Thoracic aorta (tissue), 2 donors: Measurements from ENCODE around the gene SHROOM2. TPM values are rescaled to one million over a fixed set of nuclear protein-coding genes. Genes with fewer than 3 reads are reported as not detected.

Experiments
- ATAC-seq: fragments of 150-250 bp; one replicate; pipeline ENCODE4 v1.8.0; 2017; ENCODE audit warnings: low read depth; ENCODE audit not compliant: insufficient number of reproducible peaks, low FRiP score
- DNase-seq: peaks from one replicate; pipeline ENCODE4 v3.0.0-alpha.2; 2020; ENCODE audit warnings: low spot score
- H3K27ac ChIP-seq, 2 donors: fragments of 200-600 bp; sonication (generic); 1 replicate in 1 of 2; 2 replicates in 1 of 2; pipeline ENCODE4 v1.5.1; 2016; ENCODE audit warnings: mild to moderate bottlenecking in 2 of 2, moderate library complexity in 2 of 2
- H3K27me3 ChIP-seq: fragments of 200-600 bp; sonication (generic); replicated peaks from 2 replicates; pipeline ENCODE4 v1.6.0; 2016; ENCODE audit warnings: mild to moderate bottlenecking; ENCODE audit not compliant: insufficient read depth
- H3K36me3 ChIP-seq: fragments of 200-600 bp; sonication (generic); one replicate; pipeline ENCODE4 v1.5.1; 2016
- H3K4me1 ChIP-seq, 2 donors: fragments of 200-600 bp; sonication (generic); 1 replicate in 1 of 2; 2 replicates in 1 of 2; pipeline versions ENCODE4 v1.5.1 to v1.6.0; 2016; ENCODE audit warnings: low read depth in 2 of 2, mild to moderate bottlenecking in 1 of 2; ENCODE audit not compliant: control insufficient read depth in 1 of 2
- H3K4me3 ChIP-seq: fragments of 200-600 bp; sonication (generic); 2 replicates; pipeline ENCODE4 v1.5.1; 2016; ENCODE audit warnings: mild to moderate bottlenecking
- H3K9me3 ChIP-seq: fragments of 200-600 bp; sonication (generic); 2 replicates; pipeline ENCODE4 v1.5.1; 2016
- CTCF ChIP-seq: fragments of 200-600 bp; sonication (generic); IDR thresholded peaks from one replicate; pipeline ENCODE4 v1.5.1; 2019; ENCODE audit warnings: antibody characterized with exemption
- total RNA-seq, 2 donors: library from RNA; depleted of rRNA; stranded (reverse); fragments of >200 nt; gene quantifications; one replicate each; pipeline versions ENCODE4 v1.1.0 to v1.2.3, GENCODE V29; 2016

The SHROOM2 gene
- total RNA-seq, 2 donors from 2014 or later: 2.0 TPM

- H3K4me1 ChIP-seq: no peaks in the 10 kb centered on the region
- ATAC-seq (no peak), DNase-seq (no peak)
- no peak overlapping the region for H3K4me3 ChIP-seq
- no peaks in the 10 kb centered on the region for H3K36me3 ChIP-seq
- no peak for TF ChIP-seq CTCF
- no peaks in the 10 kb centered on the region for H3K9me3 ChIP-seq
- no peaks in the 10 kb centered on the region for H3K27me3 ChIP-seq
- no peak overlapping the region for H3K27ac ChIP-seq
Measured at GRCh38 chrX:9905288-9905687, 119.1 kb downstream of the SHROOM2 start.

DNA sequence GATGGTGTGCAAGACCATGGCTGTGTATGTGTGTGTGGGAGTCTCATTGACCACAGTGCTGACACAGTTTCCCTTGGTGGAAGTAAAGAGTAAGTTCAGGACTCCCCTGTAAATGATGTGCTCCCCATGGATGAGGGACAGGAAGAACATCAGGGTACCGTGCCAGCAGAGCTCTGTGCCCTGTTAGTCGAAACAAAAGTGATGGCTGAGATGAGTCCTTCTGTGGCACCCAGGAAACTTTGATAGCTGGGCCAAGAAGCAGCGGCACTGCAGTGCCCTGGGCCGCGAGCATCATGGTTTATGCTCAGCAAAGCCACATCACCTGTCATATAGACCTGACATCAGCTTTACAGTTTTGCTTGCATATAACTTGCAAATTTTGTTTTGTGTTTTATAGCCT is 119.5 kb downstream of the SHROOM2 start:
- Histone ChIP-seq H3K27me3 (no peaks in the 10 kb centered on the region), H3K4me1 (no peaks in the 10 kb centered on the region), H3K27ac (no peak overlapping the region), H3K9me3 (no peaks in the 10 kb centered on the region), H3K36me3 (no peaks in the 10 kb centered on the region), H3K4me3 (no peak overlapping the region)
- ATAC-seq (no peak), DNase-seq (no peak)
- no peak for TF ChIP-seq CTCF

- TF ChIP-seq CTCF: no peak
- no peaks in the 10 kb centered on the region for H3K9me3 ChIP-seq
- no peak for DNase-seq
- no peak overlapping the region for H3K27ac ChIP-seq
- no peak for ATAC-seq
- no peaks in the 10 kb centered on the region for H3K36me3 ChIP-seq
- H3K4me1 ChIP-seq: no peaks in the 10 kb centered on the region
- no peaks in the 10 kb centered on the region for H3K27me3 ChIP-seq
- no peak overlapping the region for H3K4me3 ChIP-seq
Measured at GRCh38 chrX:9906919-9907318, 120.7 kb downstream of the SHROOM2 start.

DNA sequence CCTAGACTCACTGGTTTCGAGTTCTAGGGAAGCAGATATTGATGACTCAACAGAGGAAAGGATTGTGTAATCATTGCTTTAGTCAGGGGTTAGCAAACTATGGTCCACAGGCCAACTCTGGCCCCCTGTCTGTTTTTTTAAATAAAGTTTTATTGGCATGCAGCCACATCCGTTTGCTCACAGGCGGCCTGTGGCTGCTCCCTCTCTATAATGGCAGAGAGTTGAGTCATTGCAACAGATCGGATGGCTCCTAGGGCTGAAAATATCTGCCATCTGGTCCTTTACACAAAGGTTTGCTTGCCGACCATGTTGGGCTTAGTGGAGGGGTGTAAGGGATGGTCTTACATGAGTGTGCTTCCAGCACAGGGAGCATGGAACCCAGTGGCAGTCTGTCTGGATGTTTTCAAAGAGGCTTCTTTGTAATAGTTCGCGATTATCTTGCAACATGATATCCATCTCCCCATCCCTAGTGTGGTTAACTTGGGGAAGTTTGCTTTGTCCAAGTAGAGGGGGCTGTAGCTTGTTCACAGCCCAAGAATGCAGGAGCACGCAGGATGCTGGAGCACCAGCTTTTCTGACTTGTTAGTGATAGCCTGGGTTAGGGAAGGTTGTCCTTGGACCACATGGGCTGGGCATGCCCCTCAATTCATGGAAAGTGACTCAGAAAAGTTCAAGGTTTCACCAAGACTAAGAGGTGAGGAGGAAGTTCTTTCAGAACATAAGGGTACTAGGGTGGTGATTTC is 121.6 kb downstream of the SHROOM2 start:
- H3K4me1 ChIP-seq: no peaks in the 10 kb centered on the region
- H3K36me3 ChIP-seq: no peaks in the 10 kb centered on the region
- no peak for TF ChIP-seq CTCF
- no peaks in the 10 kb centered on the region for H3K27me3 ChIP-seq
- ATAC-seq: no peak
- DNase-seq: no peak
- no peak overlapping the region for H3K4me3 ChIP-seq
- H3K27ac ChIP-seq: no peak overlapping the region
- no peaks in the 10 kb centered on the region for H3K9me3 ChIP-seq

DNA sequence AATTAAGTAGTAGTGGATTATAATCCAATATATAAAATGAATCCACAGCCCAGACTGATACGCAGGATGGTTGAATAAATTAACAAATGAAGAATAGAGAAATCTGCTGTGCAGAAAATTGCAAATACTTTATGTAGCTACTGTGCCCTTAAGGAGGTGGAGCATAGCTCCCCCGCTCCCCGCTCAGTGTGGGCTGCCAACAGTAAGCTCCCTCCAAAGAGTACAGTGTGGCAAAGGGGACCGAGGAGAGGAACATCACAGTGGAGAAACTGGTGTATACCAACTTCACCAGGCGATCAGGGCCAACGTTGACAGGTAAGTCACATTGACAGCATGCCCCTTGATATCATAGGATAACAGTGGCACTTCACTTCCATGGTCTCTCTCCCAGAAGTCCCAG is 123.0 kb downstream of the SHROOM2 start:
- H3K4me1 ChIP-seq: no peaks in the 10 kb centered on the region
- H3K4me3 ChIP-seq: no peak overlapping the region
- H3K9me3 ChIP-seq: no peaks in the 10 kb centered on the region
- no peak overlapping the region for H3K27ac ChIP-seq
- no peaks in the 10 kb centered on the region for H3K27me3 ChIP-seq
- TF ChIP-seq CTCF: no peak
- H3K36me3 ChIP-seq: no peaks in the 10 kb centered on the region
- ATAC-seq (no peak), DNase-seq (no peak)
